ENCODE data around the gene FAM111A.

- TF ChIP-seq CTCF (optimal IDR thresholded peaks at IDR 0.05 in 1 of 3, IDR thresholded peaks at IDR 0.05 in 1 of 3, conservative IDR thresholded peaks at IDR 0.05 in 1 of 3; ENCODE audit: extremely low read depth in 1 of 3, insufficient read depth in 2 of 3, low read length in 3 of 3) = no peak
- no peak for TF ChIP-seq EZH2 (IDR thresholded peaks at IDR 0.05; ENCODE audit: low read length)
Measured at GRCh38 chr11:59164028-59164427, 21.4 kb downstream of the FAM111A start.
